HepG2 (cell line): ENCODE data around the gene ARHGAP10. TPM values are rescaled to one million over a fixed set of nuclear protein-coding genes. Genes with fewer than 3 reads are reported as not detected.

ENCODE experiments used
- ATAC-seq: fragments of 200-7000 bp; cut with Tn5 transposase; 3 replicates; pipeline ENCODE4 v1.9.1; 2020; ENCODE audit warnings: mild to moderate bottlenecking, moderate library complexity
- BruUV-seq: library from RNA; stranded (reverse); fragments of 400-500 nt; replicated peaks from 2 replicates; lab custom pipeline; 2021; lab: Mats Ljungman, UMichigan
- CTCF ChIA-PET: fragments of 300-600 bp; formaldehyde crosslinking; extraction: SDS; loops from one replicate; lab custom pipeline; 2021; ENCODE audit warnings: low total read pairs, inconsistent platforms, low intra/inter-chr PET ratio; lab: Yijun Ruan, JAX
- POLR2A ChIA-PET: fragments of 350-600 bp; sonication (Branson Sonifier 250); formaldehyde crosslinking; loops from one replicate; lab custom pipeline; 2020; ENCODE audit warnings: antibody characterized with exemption, inconsistent platforms; lab: Yijun Ruan, JAX
- DNase-seq: peaks from one replicate; pipeline ENCODE4 v3.0.0-alpha.2; 2015; ENCODE audit warnings: low spot score
- FAIRE-seq: peaks from 3 replicates; lab custom pipeline; 2011; peaks lifted over from hg19 to GRCh38; lab: Jason Lieb, UNC
- H2AFZ ChIP-seq: one replicate; pipeline ENCODE4 v1.6.1; 2011; ENCODE audit warnings: low read length, inconsistent platforms
- H3K27ac ChIP-seq: fragments of 300-600 bp; 3 replicates; pipeline ENCODE4 v1.8.0; 2011; ENCODE audit warnings: mixed run types, mild to moderate bottlenecking, mixed read lengths, low read length, inconsistent platforms; ENCODE audit not compliant: insufficient read depth; ENCODE audit errors: extremely low read length
- H3K27me3 ChIP-seq, 2 experiments: fragments of 200-600 bp in 1 of 2; 2 replicates in 1 of 2; 3 replicates in 1 of 2; pipeline versions ENCODE4 v1.6.0 to v1.8.0; 2011; ENCODE audit warnings: low read length in 2 of 2, mild to moderate bottlenecking in 2 of 2, moderate library complexity in 2 of 2, inconsistent platforms in 1 of 2; ENCODE audit not compliant: insufficient read depth in 2 of 2, control insufficient read depth in 1 of 2
- H3K36me3 ChIP-seq, 2 experiments: fragments of 200-600 bp in 1 of 2; replicated peaks in 1 of 2; 2 replicates in 1 of 2; 3 replicates in 1 of 2; pipeline versions ENCODE4 v1.5.1 to v1.8.0; 2011; ENCODE audit warnings: low read length in 2 of 2, inconsistent platforms in 1 of 2; ENCODE audit not compliant: insufficient read depth in 2 of 2, control insufficient read depth in 1 of 2
- H3K4me1 ChIP-seq: 2 replicates; pipeline ENCODE4 v1.5.1; 2012; ENCODE audit warnings: low read length, inconsistent platforms; ENCODE audit not compliant: insufficient read depth
- H3K4me2 ChIP-seq: 2 replicates; pipeline ENCODE4 v1.6.0; 2011; ENCODE audit warnings: low read depth, low read length, inconsistent platforms
- H3K4me3 ChIP-seq, 3 experiments: fragments of 200-600 bp in 1 of 3; sonication (generic), shearing (Covaris generic) in 1 of 3; replicated peaks in 1 of 3; 2 replicates each; pipeline ENCODE4 v1.5.1; 2011 to 2016; ENCODE audit warnings: low read length in 3 of 3, inconsistent platforms in 2 of 3, low read depth in 2 of 3, mild to moderate bottlenecking in 2 of 3, control low read depth in 1 of 3, mixed read lengths in 1 of 3; ENCODE audit not compliant: insufficient read depth in 1 of 3
- H3K79me2 ChIP-seq: one replicate; pipeline ENCODE4 v1.6.1; 2011; ENCODE audit warnings: low read length, inconsistent platforms; ENCODE audit not compliant: insufficient read depth
- H3K9ac ChIP-seq: 2 replicates; pipeline ENCODE4 v1.6.0; 2011; ENCODE audit warnings: mild to moderate bottlenecking, low read depth, low read length, inconsistent platforms; ENCODE audit not compliant: insufficient read depth
- H3K9me3 ChIP-seq: 2 replicates; pipeline ENCODE4 v1.5.1; 2012; ENCODE audit warnings: mild to moderate bottlenecking, low read length
- H4K20me1 ChIP-seq: 2 replicates; pipeline ENCODE4 v1.6.0; 2011; ENCODE audit warnings: inconsistent platforms, mild to moderate bottlenecking, low read length, moderate library complexity; ENCODE audit not compliant: insufficient read depth
- BRD4 ChIP-seq: sonication (generic); formaldehyde crosslinking; IDR thresholded peaks from 2 replicates; pipeline ENCODE4 v1.4.0; 2020; ENCODE audit warnings: missing genetic modification reagents
- CCAR2 ChIP-seq: fragments of 200-400 bp; formaldehyde crosslinking; optimal IDR thresholded peaks from 2 replicates; pipeline ENCODE3; 2018; ENCODE audit warnings: low read depth, mild to moderate bottlenecking, low read length, moderate library complexity
- ESRRA ChIP-seq: sonication (generic); formaldehyde crosslinking; IDR thresholded peaks from 2 replicates; pipeline ENCODE4 v1.5.1; 2020; ENCODE audit warnings: mild to moderate bottlenecking, low read depth, missing genetic modification reagents
- HHEX ChIP-seq: IDR thresholded peaks from 2 replicates; pipeline ENCODE4 v1.6.1; 2016; ENCODE audit warnings: control low read depth
- KLF13 ChIP-seq: sonication (generic); formaldehyde crosslinking; IDR thresholded peaks from 2 replicates; pipeline ENCODE4 v1.4.0; 2020; ENCODE audit warnings: mild to moderate bottlenecking, missing genetic modification reagents
- MBD4 ChIP-seq: IDR thresholded peaks from 2 replicates; pipeline ENCODE4 v1.6.1; 2012; ENCODE audit warnings: low read length, inconsistent platforms, borderline replicate concordance
- MTA3 ChIP-seq: sonication (generic); formaldehyde crosslinking; IDR thresholded peaks from 2 replicates; pipeline ENCODE4 v1.4.0; 2020; ENCODE audit warnings: missing genetic modification reagents
- RAD21 ChIP-seq: fragments of 450-650 bp; formaldehyde crosslinking; IDR thresholded peaks from 2 replicates; pipeline ENCODE4 v1.5.0; 2020; ENCODE audit warnings: mild to moderate bottlenecking
- RBM39 ChIP-seq: fragments of 200-400 bp; formaldehyde crosslinking; IDR thresholded peaks from one replicate; pipeline ENCODE4 v1.6.1; 2018; ENCODE audit warnings: antibody characterized with exemption, mild to moderate bottlenecking, low read depth, low read length; ENCODE audit not compliant: poor library complexity, severe bottlenecking
- SNAPC2 ChIP-seq: sonication (generic); formaldehyde crosslinking; IDR thresholded peaks from 2 replicates; pipeline ENCODE4 v1.8.1; 2022; ENCODE audit warnings: mild to moderate bottlenecking, missing genetic modification reagents
- TCF12 ChIP-seq, 2 experiments: fragments of 450-650 bp in 1 of 2; sonication (generic) in 1 of 2; formaldehyde crosslinking in 1 of 2; IDR thresholded peaks; 2 replicates each; pipeline versions ENCODE4 v1.6.1 to v1.8.0; 2017 to 2022; ENCODE audit warnings: antibody characterized with exemption in 1 of 2, mild to moderate bottlenecking in 1 of 2, missing genetic modification reagents in 1 of 2, moderate library complexity in 1 of 2
- ZMAT5 ChIP-seq: sonication (generic); formaldehyde crosslinking; IDR thresholded peaks from 2 replicates; pipeline ENCODE4 v1.5.0; 2020; ENCODE audit warnings: mild to moderate bottlenecking, low read depth, missing genetic modification reagents, borderline replicate concordance
- ZNF30 ChIP-seq: sonication (generic); formaldehyde crosslinking; IDR thresholded peaks from 2 replicates; pipeline ENCODE4 v1.5.0; 2020; ENCODE audit warnings: mild to moderate bottlenecking, missing genetic modification reagents
- ZNF614 ChIP-seq: IDR thresholded peaks from 2 replicates; pipeline ENCODE4 v1.6.1; 2018; ENCODE audit warnings: missing biosample characterization, missing genetic modification reagents, inconsistent platforms, borderline replicate concordance
- ZNF615 ChIP-seq: sonication (generic); formaldehyde crosslinking; IDR thresholded peaks from 2 replicates; pipeline ENCODE4 v1.5.0; 2020; ENCODE audit warnings: mild to moderate bottlenecking, missing genetic modification reagents, borderline replicate concordance
- ZSCAN5A ChIP-seq: sonication (generic); formaldehyde crosslinking; IDR thresholded peaks from 2 replicates; pipeline ENCODE4 v1.8.0; 2022; ENCODE audit warnings: mild to moderate bottlenecking, missing genetic modification reagents, borderline replicate concordance
- WGBS: methylation state at CpG from one replicate; pipeline ENCODE4 v1.1.6; 2017; ENCODE audit warnings: low lambda C conversion rate; 5-methylcytosine and 5-hydroxymethylcytosine counted together
- in situ Hi-C: cut with HindIII; loops from 2 replicates; pipeline ENCODE4 v1.10.0; 2017; ENCODE audit warnings: low pct_unique_long_range_greater_than_20kb; ENCODE audit not compliant: extremely low pct_ligation_motif_present
- intact Hi-C: fragments of 100-400 bp; cut with micrococcal nuclease; formaldehyde crosslinking; loops from one replicate; pipeline ENCODE4 v1.10.0; 2022; ENCODE audit not compliant: unreplicated experiment
- polyA plus RNA-seq, 8 experiments: library from polyadenylated mRNA; depleted of rRNA in 3 of 8; stranded (reverse) in 7 of 8; unstranded in 1 of 8; fragments of >200 nt; fragmentation: Illumina TruSeq in 4 of 8; extraction: Trizol in 4 of 8; gene quantifications; 2 replicates each; pipeline versions ENCODE4 v1.2.1 to v1.2.3, GENCODE V29; 2011 to 2016; ENCODE audit warnings: low read depth in 4 of 8, missing spikeins in 1 of 8, mixed read lengths in 1 of 8; ENCODE audit not compliant: insufficient read depth in 1 of 8
- total RNA-seq, 5 experiments: library from RNA; depleted of rRNA; stranded (reverse); fragments of >200 nt; fragmentation: Illumina TruSeq; extraction: Trizol; gene quantifications; 2 replicates each; pipeline ENCODE4 v1.2.3, GENCODE V29; 2016; ENCODE audit warnings: low read depth in 1 of 5
- TF ChIP-seq, protein P1 (sequence below): sonication (generic); formaldehyde crosslinking; IDR thresholded peaks from 2 replicates; pipeline ENCODE4 v1.5.0; 2020; ENCODE audit warnings: missing genetic modification reagents
- TF ChIP-seq, protein P2 (sequence below): sonication (generic); formaldehyde crosslinking; IDR thresholded peaks from 2 replicates; pipeline ENCODE4 v1.5.1; 2020; ENCODE audit warnings: missing genetic modification reagents, mild to moderate bottlenecking, borderline replicate concordance

ARHGAP10 gene
- total and polyA plus RNA-seq, 2 of the 13 experiments (the other 11 are each of a cell fraction or from before 2014, with no cell fraction given) = 0.45 to 1.6 TPM

- no peak for TF ChIP-seq RBM39
These were observed 362.3 kb downstream of the ARHGAP10 start (continued) for GRCh38 chr4:148094149-148094548.

- FAIRE-seq (no peak), DNase-seq (no peak), ATAC-seq (no peak)
- ChIA-PET CTCF (no interaction called here), POLR2A (no interaction called here)
- intact Hi-C loops (no loop called here), in situ Hi-C loops (no loop called here)
- Histone ChIP-seq H2AFZ (no peak overlapping the region), H3K4me2 (no peak overlapping the region), H3K36me3 (no peaks in the 10 kb centered on the region), H3K79me2 (no peaks in the 10 kb centered on the region), H3K4me1 (no peaks in the 10 kb centered on the region), H4K20me1 (no peaks in the 10 kb centered on the region), H3K27me3 (no peaks in the 10 kb centered on the region), H3K9me3 (no peaks in the 10 kb centered on the region), H3K4me3 (no peak overlapping the region), H3K27ac (no peak overlapping the region), H3K9ac (no peak overlapping the region)
- BruUV-seq = no TSS peak
- 48% methylated on average over 5 of the region's 5 CpGs for WGBS
- TF ChIP-seq ESRRA (CRISPR knock-in tag) (no peak), BRD4 (CRISPR knock-in tag) (no peak), MTA3 (CRISPR knock-in tag) (no peak), ZNF615 (CRISPR knock-in tag) (no peak), MBD4 (no peak), SNAPC2 (CRISPR knock-in tag) (no peak), ZSCAN5A (CRISPR knock-in tag) (no peak), HHEX (no peak), RAD21 (CRISPR knock-in tag) (no peak), KLF13 (no peak), ZNF30 (CRISPR knock-in tag) (no peak), ZNF614 (CRISPR knock-in tag) (no peak), TCF12 (IDR thresholded peaks at IDR 0.05) (no peak), TCF12 (CRISPR knock-in tag; IDR thresholded peaks at IDR 0.05) (no peak), ZMAT5 (CRISPR knock-in tag) (no peak), CCAR2 (no peak)
- TF ChIP-seq, protein P1, sequence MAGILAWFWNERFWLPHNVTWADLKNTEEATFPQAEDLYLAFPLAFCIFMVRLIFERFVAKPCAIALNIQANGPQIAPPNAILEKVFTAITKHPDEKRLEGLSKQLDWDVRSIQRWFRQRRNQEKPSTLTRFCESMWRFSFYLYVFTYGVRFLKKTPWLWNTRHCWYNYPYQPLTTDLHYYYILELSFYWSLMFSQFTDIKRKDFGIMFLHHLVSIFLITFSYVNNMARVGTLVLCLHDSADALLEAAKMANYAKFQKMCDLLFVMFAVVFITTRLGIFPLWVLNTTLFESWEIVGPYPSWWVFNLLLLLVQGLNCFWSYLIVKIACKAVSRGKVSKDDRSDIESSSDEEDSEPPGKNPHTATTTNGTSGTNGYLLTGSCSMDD (CRISPR knock-in tag) = no peak
- TF ChIP-seq, protein P2, sequence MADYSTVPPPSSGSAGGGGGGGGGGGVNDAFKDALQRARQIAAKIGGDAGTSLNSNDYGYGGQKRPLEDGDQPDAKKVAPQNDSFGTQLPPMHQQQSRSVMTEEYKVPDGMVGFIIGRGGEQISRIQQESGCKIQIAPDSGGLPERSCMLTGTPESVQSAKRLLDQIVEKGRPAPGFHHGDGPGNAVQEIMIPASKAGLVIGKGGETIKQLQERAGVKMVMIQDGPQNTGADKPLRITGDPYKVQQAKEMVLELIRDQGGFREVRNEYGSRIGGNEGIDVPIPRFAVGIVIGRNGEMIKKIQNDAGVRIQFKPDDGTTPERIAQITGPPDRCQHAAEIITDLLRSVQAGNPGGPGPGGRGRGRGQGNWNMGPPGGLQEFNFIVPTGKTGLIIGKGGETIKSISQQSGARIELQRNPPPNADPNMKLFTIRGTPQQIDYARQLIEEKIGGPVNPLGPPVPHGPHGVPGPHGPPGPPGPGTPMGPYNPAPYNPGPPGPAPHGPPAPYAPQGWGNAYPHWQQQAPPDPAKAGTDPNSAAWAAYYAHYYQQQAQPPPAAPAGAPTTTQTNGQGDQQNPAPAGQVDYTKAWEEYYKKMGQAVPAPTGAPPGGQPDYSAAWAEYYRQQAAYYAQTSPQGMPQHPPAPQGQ (CRISPR knock-in tag) = no peak
These were observed 363.5 kb downstream of the ARHGAP10 start for GRCh38 chr4:148095346-148095923.
